GM18867 (cell line): Measurements from ENCODE around the gene SBSN.

Experiments used
- ATAC-seq: cut with Tn5 transposase; IDR thresholded peaks from one replicate; pipeline ENCODE4 v1.9.1; 2021; ENCODE audit warnings: mild to moderate bottlenecking, moderate library complexity; ENCODE audit not compliant: unreplicated experiment

The SBSN gene, protein sequence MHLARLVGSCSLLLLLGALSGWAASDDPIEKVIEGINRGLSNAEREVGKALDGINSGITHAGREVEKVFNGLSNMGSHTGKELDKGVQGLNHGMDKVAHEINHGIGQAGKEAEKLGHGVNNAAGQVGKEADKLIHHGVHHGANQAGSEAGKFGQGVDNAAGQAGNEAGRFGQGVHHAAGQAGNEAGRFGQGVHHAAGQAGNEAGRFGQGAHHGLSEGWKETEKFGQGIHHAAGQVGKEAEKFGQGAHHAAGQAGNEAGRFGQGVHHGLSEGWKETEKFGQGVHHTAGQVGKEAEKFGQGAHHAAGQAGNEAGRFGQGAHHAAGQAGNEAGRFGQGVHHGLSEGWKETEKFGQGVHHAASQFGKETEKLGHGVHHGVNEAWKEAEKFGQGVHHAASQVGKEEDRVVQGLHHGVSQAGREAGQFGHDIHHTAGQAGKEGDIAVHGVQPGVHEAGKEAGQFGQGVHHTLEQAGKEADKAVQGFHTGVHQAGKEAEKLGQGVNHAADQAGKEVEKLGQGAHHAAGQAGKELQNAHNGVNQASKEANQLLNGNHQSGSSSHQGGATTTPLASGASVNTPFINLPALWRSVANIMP

DNA sequence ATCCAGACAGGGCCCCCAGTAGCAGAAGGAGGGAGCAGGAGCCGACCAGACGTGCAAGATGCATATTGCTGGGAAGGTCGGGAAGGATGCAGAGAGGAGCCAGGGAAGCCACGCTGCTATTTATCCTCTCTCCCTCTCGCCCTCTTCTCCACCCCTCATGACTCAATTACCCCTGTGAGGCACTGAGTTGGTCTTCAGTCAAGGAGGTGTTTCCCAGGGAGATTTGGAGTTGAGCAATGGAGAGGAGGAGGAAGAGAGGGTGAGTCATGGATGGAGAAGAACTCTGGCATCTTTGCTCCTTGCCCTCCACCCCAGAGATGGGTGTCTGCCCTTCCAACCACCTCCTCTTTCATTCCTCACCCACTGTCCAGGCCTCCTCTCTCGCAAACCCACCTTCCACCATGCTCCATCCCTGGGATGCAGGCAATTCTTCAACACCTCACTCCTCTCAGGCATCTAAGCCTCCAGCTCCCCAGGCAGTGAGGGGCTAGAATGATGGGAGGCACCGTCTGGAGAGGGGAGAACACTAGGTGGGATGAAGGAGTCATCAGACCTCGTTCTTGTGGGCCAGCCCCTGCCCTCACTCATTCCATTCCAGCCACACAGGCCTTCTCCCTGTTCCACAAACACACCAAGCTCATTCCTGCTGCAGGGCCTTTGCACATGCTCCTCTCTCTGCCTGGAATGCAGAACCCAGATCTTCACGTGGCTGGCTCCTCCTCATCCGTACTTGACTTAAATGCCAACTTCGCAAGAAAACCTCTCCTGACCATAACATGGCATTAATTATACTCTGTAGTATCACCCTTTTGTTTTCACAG, at the start of gene SBSN:
TSS of gene SBSN (minus strand) at position 94 of the 821 bp plus-strand sequence. CDS start at position 64, 30 bp downstream.
- ATAC-seq = no peak

DNA sequence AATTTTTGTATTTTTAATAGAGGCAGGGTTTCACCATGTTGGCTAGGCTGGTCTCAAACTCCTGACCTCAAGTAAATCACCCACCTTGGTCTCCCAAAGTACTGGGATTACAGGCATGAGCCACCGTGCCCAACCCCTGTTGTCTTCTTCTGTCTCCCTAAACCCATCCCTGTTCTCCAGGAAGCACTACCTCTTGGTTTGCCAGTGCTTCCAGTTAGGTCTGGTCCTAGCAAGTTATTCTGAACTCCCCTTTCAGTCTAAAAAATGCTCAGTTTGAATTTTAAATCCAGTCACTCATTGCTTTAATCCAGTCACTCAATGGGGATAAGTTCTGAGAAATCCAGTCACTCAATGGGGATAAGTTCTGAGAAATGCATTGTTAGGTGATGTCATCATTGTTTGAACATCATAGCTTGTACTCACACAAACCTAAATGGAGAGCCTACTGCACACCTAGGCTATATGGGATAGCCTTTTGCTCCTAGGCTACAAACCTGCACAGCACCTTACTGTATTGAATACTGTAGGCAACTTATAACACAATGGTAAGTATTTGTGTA, 43.4 kb upstream of the SBSN start:
- no peak for ATAC-seq

DNA sequence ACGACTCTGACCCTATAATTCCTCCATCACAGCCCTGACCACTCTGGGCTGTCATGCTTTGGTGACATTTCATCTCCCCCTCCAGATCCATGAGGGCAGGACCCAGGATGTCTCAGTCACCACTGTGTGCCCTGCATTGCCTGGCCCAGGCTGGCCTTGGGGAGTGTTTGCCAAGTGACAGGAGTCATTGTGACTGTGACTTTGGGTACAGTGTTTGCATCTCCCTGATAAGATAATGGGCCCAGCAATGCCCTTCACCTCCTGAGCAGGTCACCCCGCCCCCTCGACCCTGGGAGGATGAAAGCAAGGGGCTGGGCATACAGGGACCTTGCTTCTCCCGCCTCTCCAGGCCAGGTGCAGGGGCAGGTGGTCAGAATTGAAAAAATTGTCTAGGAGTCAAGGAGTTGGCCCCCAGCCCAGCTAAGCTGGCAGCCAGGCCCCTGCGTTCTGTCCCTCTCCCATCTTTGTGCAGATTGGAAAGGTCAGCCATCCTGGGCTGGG, 41.2 kb upstream of the SBSN start:
- no peak for ATAC-seq

DNA sequence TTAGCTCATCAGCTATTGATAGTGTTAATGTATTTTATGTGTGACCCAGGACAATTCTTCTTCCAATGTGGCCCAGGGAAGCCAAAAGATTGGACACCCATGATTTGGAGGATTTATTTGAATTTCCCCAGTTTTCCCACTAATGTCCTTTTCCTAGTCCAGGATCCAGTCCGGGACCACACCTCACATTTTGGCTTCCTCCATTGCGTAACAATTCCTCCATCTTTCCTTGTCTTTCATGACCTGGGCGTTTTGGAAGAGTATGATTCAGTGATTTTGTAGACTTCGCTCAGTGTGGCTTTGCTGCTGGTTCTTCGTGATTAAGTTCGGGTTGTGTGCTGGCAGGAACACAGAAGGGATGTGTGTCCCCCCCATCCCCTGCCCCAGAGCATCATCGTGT, 38.6 kb upstream of the SBSN start:
- no peak for ATAC-seq

DNA sequence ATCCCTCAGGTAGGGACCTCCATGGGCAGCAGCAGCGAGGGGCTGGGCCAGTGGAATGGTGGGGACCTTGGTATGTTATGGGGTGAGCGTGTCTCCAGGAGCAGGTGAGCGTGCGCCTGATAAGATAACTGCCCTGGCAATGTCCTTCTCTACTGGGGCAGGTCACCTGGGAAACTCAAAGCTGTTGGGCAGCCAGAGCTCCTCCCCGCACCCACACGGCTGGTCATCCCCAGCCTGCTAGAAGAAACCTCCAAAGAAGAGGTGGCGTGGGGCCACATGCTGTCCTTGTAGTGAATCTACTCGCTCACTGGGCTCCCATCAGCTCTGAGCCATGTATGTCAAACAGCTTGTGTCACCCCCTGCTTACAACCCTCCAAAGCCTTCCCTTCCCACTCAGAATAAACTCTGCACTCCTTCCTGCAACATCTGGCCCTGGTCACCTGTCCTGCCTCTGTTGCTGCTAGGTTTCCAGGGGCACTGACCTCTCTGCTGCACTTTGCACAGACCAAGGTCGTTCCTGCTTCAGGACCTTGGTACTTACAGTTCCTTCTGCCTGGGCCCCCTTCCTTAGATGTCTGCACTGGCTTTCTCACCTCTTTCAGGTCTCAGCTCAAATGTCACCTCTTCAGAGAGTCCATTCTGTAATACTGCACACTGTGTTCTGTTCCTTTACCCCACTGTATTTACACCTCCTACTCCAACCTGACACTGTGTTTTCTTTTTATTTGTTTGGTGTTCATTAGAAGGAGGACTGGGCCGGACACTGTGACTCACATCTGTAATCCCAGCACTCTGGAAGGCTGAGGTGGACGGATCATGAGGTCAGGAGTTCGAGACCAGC, 37.1 kb upstream of the SBSN start:
- ATAC-seq = no peak

DNA sequence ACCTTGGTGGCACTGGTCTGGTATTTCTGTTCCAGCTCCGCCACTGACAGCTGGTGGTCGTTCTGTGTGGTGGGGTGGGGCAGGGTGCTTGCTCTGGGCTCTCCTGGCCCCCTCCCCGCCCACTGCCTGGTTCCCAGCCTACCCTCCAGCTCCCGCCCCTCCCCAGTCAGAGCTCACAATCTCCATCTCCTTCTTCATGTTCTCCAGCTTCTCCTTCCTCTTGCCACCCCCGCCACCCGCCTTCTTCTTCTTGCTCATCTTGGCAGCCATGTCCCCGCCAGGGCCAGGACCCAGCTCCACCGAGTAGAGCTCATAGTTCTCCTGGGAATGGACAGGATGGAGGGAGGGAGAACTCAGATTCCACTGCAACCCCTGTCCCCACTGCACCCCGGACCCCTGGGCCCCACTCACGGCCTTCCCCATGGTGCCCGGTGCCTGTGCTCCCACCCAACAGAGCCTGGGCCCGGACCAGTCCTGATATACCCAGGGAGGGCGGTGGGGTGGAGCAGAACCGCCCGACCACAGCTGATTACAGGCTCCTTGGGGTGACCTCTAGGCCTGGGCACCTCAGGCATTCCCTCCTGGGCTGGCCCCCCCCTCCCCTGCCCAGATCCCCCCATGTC, 35.2 kb upstream of the SBSN start, which contains the start of gene ATP4A:
TSS of gene ATP4A (minus strand) at position 452 of the 623 bp plus-strand sequence. CDS start at position 423, 29 bp downstream.
- no peak for ATAC-seq

DNA sequence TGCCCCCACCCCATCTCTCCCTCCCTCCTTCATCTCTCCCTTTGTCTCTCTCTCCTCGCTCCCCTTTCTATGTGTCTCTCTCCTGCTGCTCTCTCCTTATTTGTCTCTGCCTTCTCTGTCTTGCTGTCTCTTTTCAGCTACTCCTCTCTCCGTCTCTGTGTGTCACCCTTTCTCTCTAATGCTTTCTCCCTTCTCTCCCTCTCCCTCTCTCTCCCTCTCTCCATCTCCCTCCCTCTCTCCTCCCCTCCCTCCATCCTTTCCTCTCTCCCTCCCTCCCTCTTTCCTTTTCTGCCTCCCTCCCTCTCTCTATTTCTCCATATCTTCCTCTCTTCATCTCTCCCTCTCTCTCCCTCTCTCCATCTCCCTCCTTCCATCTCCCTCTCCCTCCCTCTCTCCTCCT, 34.7 kb upstream of the SBSN start:
- ATAC-seq = no peak

DNA sequence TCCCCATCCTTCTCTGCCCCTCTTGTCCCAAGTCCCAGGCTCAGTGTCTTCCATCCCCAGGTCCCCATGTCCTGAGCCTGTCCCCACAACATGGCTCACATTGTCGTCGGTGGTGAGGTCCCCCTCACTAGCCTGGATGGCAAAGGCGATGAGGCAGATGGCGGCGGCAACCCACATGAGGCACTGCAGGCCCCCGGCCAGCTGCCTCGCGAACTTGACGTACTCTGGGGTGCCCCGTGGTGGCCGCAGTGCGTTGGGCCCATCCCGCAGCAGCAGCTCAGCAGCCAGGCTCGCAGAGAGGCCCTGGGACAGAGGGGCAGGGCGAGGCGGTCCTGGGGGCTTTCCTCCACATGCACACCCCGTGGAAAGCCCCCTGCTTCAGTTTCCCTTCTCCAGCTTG, 34.2 kb upstream of the SBSN start:
- no peak for ATAC-seq

DNA sequence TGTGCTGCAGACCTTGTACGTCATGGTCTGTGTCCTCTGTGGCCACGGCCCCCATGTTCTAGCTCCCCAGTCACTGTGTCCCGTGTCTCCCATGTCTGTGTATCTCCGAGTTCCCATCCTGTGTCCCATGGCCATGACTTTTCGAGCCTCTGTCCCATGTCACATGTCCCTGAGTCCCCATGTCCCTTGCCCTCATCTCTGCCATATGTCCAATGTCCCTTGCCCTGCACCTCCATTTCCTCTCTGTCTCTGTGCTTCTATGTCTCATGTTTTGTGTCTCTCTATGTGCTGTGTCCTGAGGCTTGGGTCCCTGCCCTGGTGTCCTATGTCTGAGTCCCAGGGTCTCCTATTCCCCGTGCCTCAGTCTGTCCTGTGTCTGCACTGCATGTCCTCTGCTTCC, 33.3 kb upstream of the SBSN start:
- no peak for ATAC-seq

DNA sequence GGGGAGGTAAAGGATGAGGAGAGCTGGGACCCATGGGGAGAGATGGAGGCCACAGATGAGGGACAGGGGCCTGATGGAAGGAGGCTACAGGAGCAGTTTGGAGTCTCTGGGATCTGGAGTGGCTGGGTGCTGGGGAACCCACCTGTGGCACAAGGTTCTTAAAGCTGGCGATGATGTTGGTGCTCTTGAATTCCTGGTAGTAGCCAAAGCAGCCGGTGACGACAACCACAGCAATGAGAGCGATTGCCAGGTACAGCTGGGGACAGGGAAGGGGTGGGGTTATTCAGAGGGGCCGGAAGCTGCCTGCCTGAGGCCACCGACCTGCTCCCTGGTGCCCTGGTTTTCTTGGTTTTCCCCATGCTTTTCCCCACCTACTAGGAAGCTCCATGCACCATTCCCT, 32.6 kb upstream of the SBSN start:
- no peak for ATAC-seq

DNA sequence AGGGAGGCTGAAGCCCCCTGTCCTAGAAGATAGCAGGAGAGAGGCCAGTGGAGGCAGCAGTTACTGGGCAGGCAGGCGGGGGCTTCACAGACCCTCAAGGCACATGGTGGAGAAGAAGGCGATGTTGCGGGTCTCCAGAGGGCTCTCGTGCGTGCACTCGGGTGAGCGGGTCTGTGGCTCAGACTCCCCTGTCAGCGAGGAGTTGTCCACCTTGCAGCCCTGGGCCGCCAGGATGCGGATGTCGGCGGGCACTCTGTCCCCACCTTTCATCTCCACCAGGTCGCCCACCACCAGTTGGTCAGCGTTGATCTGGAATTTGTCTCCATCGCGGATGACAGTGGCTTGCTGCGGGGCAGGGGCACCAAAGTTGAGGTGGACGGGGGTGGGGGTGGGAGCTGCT, 32.2 kb upstream of the SBSN start:
- no peak for ATAC-seq

DNA sequence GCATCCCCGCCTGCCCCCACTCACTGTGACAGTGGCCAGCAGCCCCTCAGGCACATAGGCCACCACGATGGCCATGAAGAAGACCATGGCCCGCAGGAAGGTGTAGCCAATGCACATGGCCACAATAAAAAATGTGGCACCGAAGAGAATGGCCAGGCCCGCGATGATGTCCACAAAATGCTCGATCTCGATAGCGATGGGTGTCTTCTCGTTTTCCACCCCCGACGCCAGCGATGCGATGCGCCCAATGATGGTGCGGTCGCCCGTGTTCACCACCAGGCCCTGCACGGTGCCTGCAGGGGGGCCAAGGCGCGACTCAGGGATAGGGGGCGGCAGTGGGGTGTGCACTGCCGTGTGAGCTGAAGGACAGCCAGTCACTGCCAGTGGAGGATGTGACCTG, 31.7 kb upstream of the SBSN start:
- no peak for ATAC-seq

DNA sequence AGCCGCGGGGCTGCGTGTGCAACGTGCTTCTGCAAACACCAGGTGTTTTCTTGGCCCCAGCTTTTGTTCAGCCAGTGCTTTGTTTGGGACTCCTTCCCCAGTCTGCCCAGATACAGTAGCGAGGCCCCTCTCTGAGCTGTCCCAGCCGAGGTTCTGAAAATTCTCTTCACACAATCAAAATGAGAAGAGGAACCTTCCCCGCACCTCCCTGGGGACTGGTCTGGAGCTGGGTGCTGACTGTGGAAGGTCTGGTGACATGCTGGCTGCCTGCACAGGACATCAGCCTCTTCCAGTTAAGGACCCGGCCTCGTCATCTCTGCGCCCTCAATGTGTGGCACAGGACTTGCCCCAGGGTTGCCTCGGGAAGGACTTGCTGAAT, 31.2 kb upstream of the SBSN start:
- ATAC-seq = peak; percentile 50

DNA sequence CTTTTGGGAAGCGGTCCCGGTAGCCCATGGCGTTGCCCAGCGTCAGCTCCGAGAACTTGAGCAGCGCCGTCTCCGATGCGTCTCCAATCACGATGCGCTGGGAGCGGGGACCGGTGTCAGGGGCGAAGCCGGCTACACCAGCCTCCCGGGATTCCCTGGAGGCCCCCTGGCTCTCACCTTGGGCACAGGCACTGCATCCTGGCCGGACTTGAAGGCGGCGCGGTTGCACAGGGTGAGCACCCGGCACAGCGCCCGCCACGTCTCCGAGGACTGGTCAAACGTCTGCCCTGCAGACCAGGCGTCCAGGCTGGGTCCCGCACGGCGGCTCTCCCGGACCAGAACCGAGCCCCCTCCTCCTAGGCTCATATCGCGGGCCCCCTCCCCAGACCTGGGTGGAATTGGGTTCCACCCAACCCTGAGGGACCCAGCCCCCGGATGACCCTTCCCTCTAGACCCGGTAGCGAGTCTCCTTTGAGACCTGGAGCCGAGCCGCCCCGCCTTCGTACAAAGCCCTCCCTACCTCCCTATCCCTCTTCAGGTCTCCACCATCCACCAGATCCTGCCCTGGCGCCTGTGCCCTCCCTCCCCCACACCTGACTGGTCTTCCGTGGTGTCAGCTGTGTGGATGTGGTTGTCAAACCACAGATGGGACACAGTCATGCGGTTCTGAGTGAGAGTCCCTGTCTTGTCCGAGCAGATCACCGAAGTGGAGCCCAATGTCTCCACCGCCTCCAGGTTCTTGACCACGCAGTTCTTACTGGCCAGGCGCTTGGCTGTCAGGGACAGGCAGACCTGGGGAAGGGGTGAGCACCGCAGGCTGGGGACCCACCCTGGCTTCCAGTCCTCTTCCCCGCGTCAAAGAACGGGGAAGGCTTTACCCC, 30.5 kb upstream of the SBSN start:
- ATAC-seq = no peak

DNA sequence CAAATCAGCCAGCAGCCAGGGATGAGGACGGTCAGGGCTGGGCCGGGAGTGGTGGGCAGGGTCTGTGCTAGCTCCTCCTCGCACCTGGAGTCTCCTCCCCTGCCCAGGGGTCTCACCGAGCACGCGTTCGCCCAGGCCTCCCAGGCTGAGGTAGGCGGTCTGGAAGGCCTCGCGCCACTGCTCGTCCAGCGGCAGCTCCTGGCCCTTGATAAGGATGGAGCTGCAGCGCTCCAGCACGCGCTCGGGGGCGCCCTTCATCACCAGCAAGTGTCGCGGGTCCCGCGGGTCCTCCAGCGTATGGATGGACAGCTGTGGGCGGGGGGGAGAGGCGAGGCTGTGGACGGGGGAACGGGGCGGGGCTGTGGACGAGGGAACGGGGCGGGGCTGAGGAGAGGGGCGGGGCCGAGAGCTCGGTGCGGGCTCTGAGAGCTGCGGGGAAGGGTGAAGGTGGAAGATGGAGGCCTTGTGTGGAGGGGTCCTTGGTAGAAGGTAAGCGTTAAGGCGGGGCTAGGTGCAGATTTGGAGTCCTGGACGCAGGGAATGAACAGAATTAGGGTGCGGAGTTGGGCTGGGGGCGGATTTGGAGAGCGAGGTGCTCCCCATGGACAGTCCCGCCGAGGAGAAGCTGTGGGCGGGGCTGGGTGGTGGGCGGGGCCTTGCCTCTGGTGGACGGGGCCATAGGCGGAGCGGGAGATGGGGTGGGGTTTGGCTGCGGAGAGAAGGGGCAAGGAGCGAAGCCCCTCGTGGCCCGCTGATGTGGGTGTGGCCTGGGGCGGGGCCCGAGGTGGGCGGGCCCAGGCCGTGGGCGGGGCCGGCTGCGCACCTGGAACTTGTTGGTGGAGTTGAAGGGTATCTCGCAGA, 29.7 kb upstream of the SBSN start:
- no peak for ATAC-seq

DNA sequence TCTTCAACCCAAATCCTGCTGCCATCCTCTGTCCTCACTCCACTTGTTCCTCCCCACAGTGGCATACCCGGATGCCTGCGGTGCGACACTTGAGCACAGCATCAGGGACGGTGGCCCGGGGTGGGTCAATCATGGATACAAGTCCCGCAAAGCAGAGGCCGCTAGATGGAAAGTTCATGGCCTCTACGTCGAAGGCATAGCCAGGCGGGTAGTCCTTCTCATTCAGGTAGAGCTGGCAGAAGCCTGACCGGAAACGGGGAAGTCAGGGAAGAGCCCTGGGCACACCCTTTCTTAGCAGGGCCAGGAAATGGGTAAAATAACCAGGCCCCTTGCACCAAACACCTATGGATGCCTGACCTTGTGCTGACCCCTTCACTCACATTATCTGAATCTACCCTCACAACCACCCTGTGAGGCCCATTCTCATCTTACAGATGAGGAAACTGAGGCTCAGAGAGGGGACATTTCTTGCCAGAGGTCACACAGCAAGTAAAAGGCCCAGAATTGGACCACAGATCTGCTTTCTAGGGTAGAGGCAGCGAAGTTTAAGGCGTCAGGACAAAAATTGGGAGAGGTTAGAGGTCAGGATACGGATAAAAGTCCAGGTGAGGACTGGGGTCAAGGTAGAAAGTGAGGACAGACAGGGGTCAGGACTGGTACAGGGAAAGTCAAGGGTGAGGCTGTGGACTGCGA, 28.9 kb upstream of the SBSN start:
- ATAC-seq = no peak

DNA sequence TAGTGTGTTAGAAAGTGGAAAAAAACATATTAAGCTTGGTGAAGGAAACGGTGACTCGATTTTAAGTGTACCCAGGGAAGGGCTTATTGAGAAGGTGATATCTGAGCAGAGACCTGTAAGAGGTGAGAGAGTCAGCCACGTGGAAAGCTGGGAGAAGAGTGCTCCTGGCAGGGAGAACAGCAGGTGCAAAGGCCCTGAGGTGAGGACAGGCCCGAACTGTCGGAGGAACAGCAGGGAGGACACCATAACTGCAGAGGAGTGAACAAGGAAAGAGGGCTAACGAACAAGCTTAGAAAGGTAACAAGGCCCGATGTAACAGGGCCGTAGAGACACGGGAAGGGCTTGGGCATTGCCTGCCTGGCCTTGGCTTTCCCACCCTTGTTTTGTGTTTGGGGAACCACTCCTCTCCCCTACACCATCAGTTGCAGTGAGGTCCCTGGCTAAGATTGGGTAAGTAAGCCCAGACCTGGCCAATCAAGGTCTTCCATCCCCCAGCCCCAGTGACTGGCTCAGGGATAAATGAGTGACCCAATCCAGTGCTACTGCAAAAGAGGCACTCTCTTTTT, 28.0 kb upstream of the SBSN start:
- ATAC-seq = no peak
